Smooth muscle cell of the brain vasculature (primary cell): ENCODE data around the gene ZFP3.
"Not testable (repeated sequence)": the region's sequence is repeated elsewhere in the genome, so short reads cannot be mapped to it uniquely, and the experiment has no call there.

Source experiments
- DNase-seq: peaks from one replicate; pipeline ENCODE4 v3.0.0-alpha.2; 2012; ENCODE audit warnings: low read depth, low spot score

The ZFP3 gene

GRCh38 chr17:5078106-5079028, at the start of gene ZFP3:
Gene ZFP3 (plus strand): TSS chr17:5078467. CDS start chr17:5091505, 13,038 bp downstream.
- DNase-seq: peak; percentile 43

- DNase-seq: not testable (repeated sequence)
These were observed 48.1 kb upstream of the ZFP3 start for GRCh38 chr17:5030168-5030567.

DNA sequence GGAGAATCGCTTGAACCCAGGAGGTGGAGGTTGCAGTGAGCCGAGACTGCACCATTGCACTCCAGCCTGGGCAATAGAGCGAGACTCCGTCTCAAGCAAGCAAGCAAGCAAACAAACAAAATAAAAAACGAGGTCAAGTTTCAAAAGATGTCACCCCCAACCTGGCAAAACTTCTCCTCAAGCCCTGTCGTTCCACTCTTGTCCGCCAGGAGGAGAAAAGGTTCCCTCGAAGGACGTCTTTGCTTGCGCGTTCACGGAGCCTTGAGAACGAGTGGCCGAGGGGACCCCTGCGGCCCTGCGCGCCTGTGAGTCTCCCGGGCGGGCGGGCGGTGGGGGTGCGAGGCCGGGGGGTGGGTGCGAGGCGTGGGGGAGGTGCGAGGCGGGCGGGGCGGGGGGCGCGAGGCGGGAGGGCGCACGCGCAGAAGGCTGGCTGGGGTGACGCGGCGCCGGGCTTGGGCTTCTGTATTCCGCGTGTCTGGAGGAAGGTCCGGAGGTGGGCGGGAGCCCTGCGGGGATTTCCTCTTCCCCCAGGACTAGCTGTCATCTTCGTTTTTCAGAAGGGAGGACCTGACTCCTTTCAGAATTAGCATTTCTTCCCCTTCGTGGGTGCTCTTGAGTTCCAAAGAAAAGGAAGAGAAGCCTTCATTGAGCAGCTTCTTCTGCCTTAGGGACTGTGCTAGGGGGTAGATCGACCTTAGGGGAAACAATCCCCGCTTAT, 46.7 kb upstream of the ZFP3 start:
- peak; percentile 39 for DNase-seq

GRCh38 chr17:5032865-5033264, 45.4 kb upstream of the ZFP3 start:
- DNase-seq: no peak

- no peak for DNase-seq
These were observed 44.8 kb upstream of the ZFP3 start for GRCh38 chr17:5033352-5034015.

DNA sequence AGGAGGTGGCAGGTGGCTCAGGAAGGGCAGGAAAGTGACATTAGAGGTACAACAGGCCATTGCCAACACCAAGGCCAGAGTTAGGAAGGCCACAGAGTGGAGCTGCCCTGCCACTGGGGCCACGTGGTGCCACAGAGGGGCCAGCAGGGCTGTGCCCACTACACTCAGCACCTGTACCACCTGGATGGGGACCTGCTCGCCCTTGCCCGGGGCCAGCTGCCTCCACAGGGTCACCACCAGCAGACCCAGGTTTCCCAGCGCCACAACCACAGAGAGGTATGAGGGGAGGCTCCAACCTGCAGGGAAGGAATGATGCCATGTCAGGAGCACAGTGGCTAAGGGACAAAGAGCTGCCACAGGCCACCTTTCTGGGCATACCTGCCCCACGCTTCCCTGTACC, 44.2 kb upstream of the ZFP3 start:
- no peak for DNase-seq

DNA sequence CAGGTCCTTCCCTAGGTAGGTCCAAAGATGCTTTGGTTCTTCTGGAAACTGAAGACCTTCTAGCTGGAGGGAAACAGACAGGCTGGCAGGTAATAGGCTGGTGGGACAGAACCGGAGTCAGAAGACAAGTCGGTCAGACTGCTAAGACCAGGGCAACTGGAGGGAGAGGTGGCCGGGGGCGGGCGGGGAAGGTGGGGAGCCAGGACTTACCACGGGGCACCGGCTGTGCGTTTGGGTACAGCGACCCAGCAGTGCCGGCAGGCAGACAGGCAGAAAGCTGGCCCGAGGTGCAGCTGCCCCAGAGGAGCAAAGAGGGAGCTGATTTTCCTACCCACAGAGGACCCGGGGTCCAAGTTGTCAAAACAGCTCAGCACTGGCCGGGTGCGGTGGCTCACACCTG, 43.6 kb upstream of the ZFP3 start:
- no peak for DNase-seq

- DNase-seq: no peak
These were observed 43.0 kb upstream of the ZFP3 start, which contains the start of gene SLC52A1 for GRCh38 chr17:5035315-5035714. Gene SLC52A1 (minus strand): TSS chr17:5035426. CDS start chr17:5034606, 820 bp downstream.

- no peak for DNase-seq
These were observed 35.9 kb upstream of the ZFP3 start for GRCh38 chr17:5042157-5043022.

DNA sequence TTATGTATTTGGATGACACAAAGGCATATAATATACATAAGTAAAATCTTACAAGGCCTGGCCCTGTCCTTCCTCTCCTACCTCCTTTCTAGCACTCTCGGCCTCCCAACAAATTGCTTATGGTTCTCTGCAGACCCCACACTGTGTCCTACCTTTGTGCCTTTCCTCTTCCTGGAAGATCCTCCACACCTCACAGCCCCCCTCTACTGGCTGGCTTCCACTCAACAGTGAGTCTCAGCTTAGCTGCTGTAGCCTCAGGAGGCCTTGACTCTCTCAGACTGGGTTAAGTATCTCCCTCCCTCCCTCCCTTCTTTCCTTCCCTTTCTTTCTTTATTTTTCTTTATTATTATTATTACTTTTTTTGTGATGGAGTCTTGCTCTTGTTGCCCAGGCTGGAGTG, 34.7 kb upstream of the ZFP3 start:
- no peak for DNase-seq

GRCh38 chr17:5044630-5045029, 33.6 kb upstream of the ZFP3 start:
- no peak for DNase-seq

GRCh38 chr17:5045496-5045895, 32.8 kb upstream of the ZFP3 start:
- no peak for DNase-seq

- DNase-seq: no peak
These were observed 30.8 kb upstream of the ZFP3 start for GRCh38 chr17:5047446-5047845.

DNA sequence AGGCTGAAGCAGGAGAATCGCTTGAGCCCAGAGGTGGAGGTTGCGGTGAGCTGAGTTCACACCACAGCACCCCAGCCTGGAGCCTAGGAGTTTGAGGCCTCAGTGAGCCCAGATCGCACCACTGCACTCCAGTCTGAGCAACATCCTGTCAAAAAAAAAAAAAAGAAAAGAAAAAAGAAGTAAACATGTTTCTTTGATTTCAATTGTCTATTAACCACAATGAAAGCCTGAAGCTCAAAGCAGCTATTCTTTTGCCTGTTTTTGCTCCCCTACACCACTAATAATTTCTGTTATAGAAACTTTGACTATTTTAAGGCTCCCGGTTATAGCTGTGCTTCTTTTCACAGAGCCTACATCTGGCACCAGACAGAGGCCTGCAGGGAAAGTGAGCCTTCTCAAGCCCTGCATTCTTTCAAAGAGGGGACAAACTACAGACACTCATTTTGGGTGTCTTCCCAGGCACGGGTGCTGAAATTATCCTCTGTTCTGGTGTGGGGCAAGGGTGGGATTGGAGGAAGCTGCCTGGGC, 28.9 kb upstream of the ZFP3 start:
- no peak for DNase-seq

DNA sequence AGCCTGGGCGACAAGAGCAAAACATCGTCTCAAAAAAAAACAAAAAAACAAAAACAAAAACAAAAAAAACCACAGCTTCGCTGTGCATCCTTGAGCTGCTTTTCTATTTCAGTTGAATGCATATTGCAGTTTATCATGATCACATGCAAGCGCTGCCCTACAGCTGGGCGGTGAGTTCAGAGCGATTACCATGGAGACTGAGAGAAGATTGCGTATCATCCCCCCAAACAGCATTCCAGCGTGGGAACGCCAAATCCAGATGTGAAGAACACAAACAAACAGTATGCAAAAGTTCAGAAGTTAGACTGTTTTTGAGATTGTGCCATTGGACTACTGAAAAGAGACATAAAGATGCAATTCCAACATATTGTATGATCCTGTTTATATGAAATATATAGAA, 28.0 kb upstream of the ZFP3 start:
- no peak for DNase-seq

DNA sequence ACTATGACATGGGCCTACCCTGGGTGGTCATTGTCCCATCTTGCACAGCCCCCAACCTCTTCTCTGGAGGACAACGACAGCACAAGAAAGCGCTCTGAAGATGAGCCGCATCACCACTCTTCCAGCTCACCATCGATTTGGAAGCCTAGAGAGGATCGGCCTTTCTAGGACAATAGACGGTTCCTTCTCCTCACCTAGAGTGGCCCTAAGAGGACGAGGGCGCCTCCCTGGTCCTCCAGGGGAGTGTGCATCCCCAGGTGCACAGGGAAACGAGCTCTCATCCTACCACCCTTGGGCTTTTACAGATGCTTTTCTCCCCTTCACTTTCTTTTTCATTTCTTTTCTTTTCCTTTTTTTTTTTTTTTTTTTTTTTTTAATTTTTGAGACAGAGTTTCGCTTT, 22.7 kb upstream of the ZFP3 start:
- no peak for DNase-seq

DNA sequence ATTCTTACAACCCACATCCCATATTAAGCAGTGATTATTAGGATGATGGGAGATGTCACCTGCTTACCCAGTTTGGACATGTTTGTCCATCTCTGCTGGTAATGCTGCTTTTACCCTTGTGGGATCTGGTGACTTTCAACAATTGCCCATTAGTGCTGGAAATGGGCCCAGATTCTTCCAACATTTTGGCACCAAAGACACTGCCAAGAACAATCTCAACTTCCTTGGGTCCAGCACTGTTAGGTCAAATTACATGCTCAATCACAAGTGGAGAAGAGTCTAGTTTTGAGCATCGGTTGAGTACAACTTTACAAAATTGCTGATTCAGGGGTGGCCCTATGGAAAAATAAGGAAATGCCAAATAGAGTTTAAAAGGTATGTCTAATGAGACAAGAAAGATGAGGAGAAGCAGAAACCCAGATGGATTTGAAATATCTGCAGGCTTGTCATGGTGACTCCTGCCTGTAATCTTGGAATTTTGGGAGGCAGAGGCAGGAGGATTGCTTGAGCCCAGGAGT, 13.0 kb upstream of the ZFP3 start:
- DNase-seq: no peak

DNA sequence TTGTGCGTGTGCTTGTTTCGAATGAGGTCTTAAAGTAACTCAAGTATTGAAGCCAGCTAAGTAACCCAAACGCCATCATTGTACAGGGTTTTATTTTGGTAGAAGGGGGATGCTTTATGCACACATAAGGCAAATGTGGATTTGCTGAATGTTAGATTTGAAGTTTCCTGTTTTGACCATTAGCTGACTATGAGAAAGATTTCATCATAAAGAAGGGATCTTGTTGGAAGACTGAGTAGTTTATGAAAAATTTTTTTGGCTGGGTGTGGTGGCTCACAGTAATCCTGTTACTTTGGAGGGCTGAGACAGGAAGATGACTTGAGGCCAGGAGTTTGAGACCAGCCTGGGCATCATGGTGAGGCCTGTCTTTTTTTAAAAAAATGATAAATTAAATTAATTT, 10.0 kb upstream of the ZFP3 start:
- DNase-seq: no peak

DNA sequence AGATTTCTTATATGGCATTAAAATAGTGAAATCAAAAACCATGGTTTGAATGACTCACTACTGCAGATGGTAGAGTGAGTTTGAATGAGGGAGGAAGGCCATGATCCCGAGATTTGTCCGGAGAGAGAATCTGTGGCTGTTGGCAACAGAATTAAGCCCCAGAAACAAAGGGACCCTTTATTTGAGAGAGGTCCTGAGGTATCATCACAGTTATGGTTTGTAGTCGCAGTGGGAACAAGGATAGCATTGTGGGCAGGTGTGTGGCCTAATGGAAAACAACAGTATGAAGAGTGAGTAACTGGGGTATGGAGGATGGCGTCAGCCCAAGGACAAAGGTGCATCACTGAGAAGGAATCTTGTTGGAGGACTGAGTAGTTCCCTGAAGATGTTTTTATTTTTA, 8.5 kb upstream of the ZFP3 start:
- DNase-seq: no peak

GRCh38 chr17:5075472-5075871, 2.8 kb upstream of the ZFP3 start:
- not testable (repeated sequence) for DNase-seq

GRCh38 chr17:5077275-5077674, 992 bp upstream of the ZFP3 start:
- not testable (repeated sequence) for DNase-seq
